Liver (tissue), 9 donors: ENCODE data around the gene RAD51B. TPM values are rescaled to one million over a fixed set of nuclear protein-coding genes. Genes with fewer than 3 reads are reported as not detected.

Experiments used
- DNase-seq: peaks from one replicate; pipeline ENCODE4 v3.0.0-alpha.2; 2017; ENCODE audit warnings: low spot score
- H3K27ac ChIP-seq, 2 donors: one replicate each; pipeline ENCODE4 v1.7.0; 2013; ENCODE audit warnings: inconsistent platforms in 2 of 2, low read length in 2 of 2, control low read depth in 1 of 2, low read depth in 1 of 2, mild to moderate bottlenecking in 1 of 2
- H3K27me3 ChIP-seq, 4 donors: one replicate each; pipeline versions ENCODE4 v1.6.1 to v1.7.0; 2013; ENCODE audit warnings: low read length in 3 of 4, inconsistent platforms in 1 of 4, mild to moderate bottlenecking in 1 of 4, moderate library complexity in 1 of 4; ENCODE audit not compliant: control insufficient read depth in 4 of 4, insufficient read depth in 4 of 4
- H3K36me3 ChIP-seq, 4 donors: one replicate each; pipeline versions ENCODE4 v1.6.1 to v1.7.0; 2013; ENCODE audit warnings: low read length in 3 of 4, mild to moderate bottlenecking in 3 of 4, low read depth in 1 of 4, moderate library complexity in 1 of 4; ENCODE audit not compliant: control insufficient read depth in 4 of 4, insufficient read depth in 3 of 4
- H3K4me1 ChIP-seq, 4 donors: one replicate each; pipeline versions ENCODE4 v1.6.1 to v1.7.0; 2013; ENCODE audit warnings: low read length in 3 of 4, mild to moderate bottlenecking in 3 of 4, moderate library complexity in 1 of 4; ENCODE audit not compliant: control insufficient read depth in 4 of 4, insufficient read depth in 4 of 4
- H3K4me3 ChIP-seq, 3 donors: one replicate each; pipeline versions ENCODE4 v1.6.1 to v1.7.0; 2013; ENCODE audit warnings: low read length in 3 of 3, control low read depth in 1 of 3, low read depth in 1 of 3, mild to moderate bottlenecking in 1 of 3
- H3K9ac ChIP-seq, 2 donors: one replicate each; pipeline ENCODE4 v1.7.0; 2013; ENCODE audit warnings: low read length in 2 of 2, mild to moderate bottlenecking in 2 of 2, moderate library complexity in 2 of 2, control low read depth in 1 of 2, low read depth in 1 of 2
- H3K9me3 ChIP-seq, 4 donors: one replicate each; pipeline versions ENCODE4 v1.6.1 to v1.7.0; 2013; ENCODE audit warnings: low read length in 3 of 4; ENCODE audit not compliant: control insufficient read depth in 4 of 4
- EGR1 ChIP-seq, 2 donors: IDR thresholded peaks; 2 replicates each; pipeline ENCODE4 v1.6.1; 2016 to 2018; ENCODE audit warnings: antibody characterized with exemption in 2 of 2, low read depth in 2 of 2
- FOXA1 ChIP-seq: IDR thresholded peaks from 2 replicates; pipeline ENCODE4 v1.6.1; 2016; ENCODE audit warnings: antibody characterized with exemption
- FOXA2 ChIP-seq: IDR thresholded peaks from 2 replicates; pipeline ENCODE4 v1.6.1; 2016; ENCODE audit warnings: antibody characterized with exemption
- GABPA ChIP-seq, 2 donors: IDR thresholded peaks in 1 of 2; conservative IDR thresholded peaks in 1 of 2; 2 replicates each; pipeline ENCODE4 v1.6.1; 2016; ENCODE audit warnings: antibody characterized with exemption in 2 of 2, mild to moderate bottlenecking in 1 of 2, moderate library complexity in 1 of 2
- HNF4A ChIP-seq, 2 donors: conservative IDR thresholded peaks; 2 replicates each; pipeline ENCODE4 v1.6.1; 2016; ENCODE audit warnings: antibody characterized with exemption in 2 of 2, mild to moderate bottlenecking in 2 of 2
- HNF4G ChIP-seq: IDR thresholded peaks from 2 replicates; pipeline ENCODE4 v1.6.1; 2016; ENCODE audit warnings: antibody characterized with exemption
- JUND ChIP-seq, 2 donors: IDR thresholded peaks; 2 replicates each; pipeline ENCODE4 v1.6.1; 2016; ENCODE audit warnings: antibody characterized with exemption in 2 of 2
- NR2F2 ChIP-seq: IDR thresholded peaks from 2 replicates; pipeline ENCODE4 v1.6.1; 2016; ENCODE audit warnings: antibody characterized with exemption
- RAD21 ChIP-seq, 2 donors: IDR thresholded peaks; 2 replicates each; pipeline ENCODE4 v1.6.1; 2016; ENCODE audit warnings: antibody characterized with exemption in 2 of 2, mild to moderate bottlenecking in 2 of 2
- RXRA ChIP-seq, 2 donors: IDR thresholded peaks; 2 replicates each; pipeline ENCODE4 v1.6.1; 2017 to 2018; ENCODE audit warnings: antibody characterized with exemption in 2 of 2, mild to moderate bottlenecking in 1 of 2
- SP1 ChIP-seq: IDR thresholded peaks from 2 replicates; pipeline ENCODE4 v1.6.1; 2018; ENCODE audit warnings: antibody characterized with exemption, mild to moderate bottlenecking
- TAF1 ChIP-seq: conservative IDR thresholded peaks from 2 replicates; pipeline ENCODE4 v1.6.1; 2016; ENCODE audit warnings: antibody characterized with exemption, mild to moderate bottlenecking
- YY1 ChIP-seq: IDR thresholded peaks from 2 replicates; pipeline ENCODE4 v1.6.1; 2016; ENCODE audit warnings: antibody characterized with exemption, mild to moderate bottlenecking
- WGBS: extraction: QIAGEN DNeasy Blood & Tissue Kit; methylation state at CpG from one replicate; pipeline ENCODE4 v1.1.7; 2013; 5-methylcytosine and 5-hydroxymethylcytosine counted together
- polyA plus RNA-seq, 2 donors: library from polyadenylated mRNA; stranded (reverse) in 1 of 2; unstranded in 1 of 2; fragments of 200-250 nt in 1 of 2; fragments of >200 nt in 1 of 2; fragmentation: Nextera tagmentation in 1 of 2; extraction: Ambion mirVana in 1 of 2; gene quantifications; one replicate each; pipeline versions ENCODE4 v1.2.1 to v1.2.3, GENCODE V29; 2013 to 2015
- total RNA-seq, 2 donors: library from RNA; depleted of rRNA; stranded (reverse); fragments of >200 nt; gene quantifications; one replicate each; pipeline ENCODE4 v1.2.3, GENCODE V29; 2014
- TF ChIP-seq, protein P1 (sequence below): fragments of 150-350 bp; IDR thresholded peaks from 2 replicates; pipeline ENCODE4 v1.5.1; 2017; ENCODE audit warnings: improper control_type of control experiment, low read depth, low read length; ENCODE audit not compliant: missing input control
- TF ChIP-seq, protein P2 (sequence below): IDR thresholded peaks from 2 replicates; pipeline ENCODE4 v1.6.1; 2016; ENCODE audit warnings: antibody characterized with exemption
- TF ChIP-seq, protein P3 (sequence below): IDR thresholded peaks from 2 replicates; pipeline ENCODE4 v1.6.1; 2016; ENCODE audit warnings: antibody characterized with exemption
- TF ChIP-seq, protein P4 (sequence below): IDR thresholded peaks from 2 replicates; pipeline ENCODE4 v1.6.1; 2016; ENCODE audit warnings: antibody characterized with exemption, mild to moderate bottlenecking
- TF ChIP-seq, protein P5 (sequence below): IDR thresholded peaks from 2 replicates; pipeline ENCODE4 v1.6.1; 2016; ENCODE audit warnings: antibody characterized with exemption
- donor health status: healthy.
- donor health status: healthy.
- donor health status: healthy.
- donor health status: healthy.
- donor health status: healthy.

The RAD51B gene
- total and polyA plus RNA-seq, 4 donors = 0.81 to 12.9 (median 2.4) TPM

DNA sequence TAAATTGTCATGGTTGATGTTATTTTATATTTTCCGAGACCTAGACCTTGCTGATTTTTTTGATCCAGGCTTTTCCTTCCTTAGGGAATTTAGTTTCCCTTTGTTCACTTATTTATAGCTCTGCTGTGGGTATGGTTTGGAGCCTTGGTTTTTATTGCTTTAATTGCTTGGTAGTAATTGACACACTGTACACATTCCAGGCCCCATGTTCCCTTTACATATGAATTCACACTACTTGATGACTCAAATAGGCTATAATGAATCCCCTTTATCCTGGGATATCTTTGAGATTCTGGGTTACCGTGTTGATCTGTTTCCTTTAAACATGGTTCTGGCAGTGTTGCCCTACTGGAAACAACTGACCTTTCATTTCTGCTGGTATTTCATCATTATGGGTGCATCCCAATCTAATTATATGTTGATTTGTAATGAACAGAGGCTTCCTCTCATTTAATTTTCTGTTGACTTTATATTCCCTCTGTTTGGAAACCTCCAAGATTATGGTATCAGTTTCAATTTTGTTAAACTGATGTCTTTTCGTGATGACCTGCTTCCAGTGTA lies 424.0 kb downstream of the RAD51B start:
- Histone ChIP-seq H3K9me3 (no peaks in the 10 kb centered on the region), H3K27me3 (no peaks in the 10 kb centered on the region), H3K36me3 (no peaks in the 10 kb centered on the region), H3K27ac (no peak overlapping the region), H3K9ac (no peak overlapping the region), H3K4me3 (no peak overlapping the region), H3K4me1 (peaks cover 5 to 28% (median 19%) of the 10 kb centered on the region in 4 donors)
- TF ChIP-seq RXRA (IDR thresholded peaks at IDR 0.05) = peak in 1 of 2 donors; percentile 10
- no peak for TF ChIP-seq FOXA2
- no peak for TF ChIP-seq EGR1 (IDR thresholded peaks at IDR 0.05; ENCODE audit: low read depth in 2 of 2)
- no peak for TF ChIP-seq SP1
- TF ChIP-seq JUND (IDR thresholded peaks at IDR 0.05) = no peak
- TF ChIP-seq, protein P1, sequence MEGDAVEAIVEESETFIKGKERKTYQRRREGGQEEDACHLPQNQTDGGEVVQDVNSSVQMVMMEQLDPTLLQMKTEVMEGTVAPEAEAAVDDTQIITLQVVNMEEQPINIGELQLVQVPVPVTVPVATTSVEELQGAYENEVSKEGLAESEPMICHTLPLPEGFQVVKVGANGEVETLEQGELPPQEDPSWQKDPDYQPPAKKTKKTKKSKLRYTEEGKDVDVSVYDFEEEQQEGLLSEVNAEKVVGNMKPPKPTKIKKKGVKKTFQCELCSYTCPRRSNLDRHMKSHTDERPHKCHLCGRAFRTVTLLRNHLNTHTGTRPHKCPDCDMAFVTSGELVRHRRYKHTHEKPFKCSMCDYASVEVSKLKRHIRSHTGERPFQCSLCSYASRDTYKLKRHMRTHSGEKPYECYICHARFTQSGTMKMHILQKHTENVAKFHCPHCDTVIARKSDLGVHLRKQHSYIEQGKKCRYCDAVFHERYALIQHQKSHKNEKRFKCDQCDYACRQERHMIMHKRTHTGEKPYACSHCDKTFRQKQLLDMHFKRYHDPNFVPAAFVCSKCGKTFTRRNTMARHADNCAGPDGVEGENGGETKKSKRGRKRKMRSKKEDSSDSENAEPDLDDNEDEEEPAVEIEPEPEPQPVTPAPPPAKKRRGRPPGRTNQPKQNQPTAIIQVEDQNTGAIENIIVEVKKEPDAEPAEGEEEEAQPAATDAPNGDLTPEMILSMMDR = no peak
- TF ChIP-seq RAD21 (IDR thresholded peaks at IDR 0.05) = peak in 1 of 2 donors; percentile 27
- no peak for TF ChIP-seq HNF4G
- peak in 1 of 2 donors; percentile 21 for TF ChIP-seq HNF4A (conservative IDR thresholded peaks at IDR 0.05)
- no peak for TF ChIP-seq TAF1
- TF ChIP-seq FOXA1 = no peak
- TF ChIP-seq GABPA (IDR thresholded peaks at IDR 0.05 in 1 of 2, conservative IDR thresholded peaks at IDR 0.05 in 1 of 2) = no peak
- TF ChIP-seq, protein P2, sequence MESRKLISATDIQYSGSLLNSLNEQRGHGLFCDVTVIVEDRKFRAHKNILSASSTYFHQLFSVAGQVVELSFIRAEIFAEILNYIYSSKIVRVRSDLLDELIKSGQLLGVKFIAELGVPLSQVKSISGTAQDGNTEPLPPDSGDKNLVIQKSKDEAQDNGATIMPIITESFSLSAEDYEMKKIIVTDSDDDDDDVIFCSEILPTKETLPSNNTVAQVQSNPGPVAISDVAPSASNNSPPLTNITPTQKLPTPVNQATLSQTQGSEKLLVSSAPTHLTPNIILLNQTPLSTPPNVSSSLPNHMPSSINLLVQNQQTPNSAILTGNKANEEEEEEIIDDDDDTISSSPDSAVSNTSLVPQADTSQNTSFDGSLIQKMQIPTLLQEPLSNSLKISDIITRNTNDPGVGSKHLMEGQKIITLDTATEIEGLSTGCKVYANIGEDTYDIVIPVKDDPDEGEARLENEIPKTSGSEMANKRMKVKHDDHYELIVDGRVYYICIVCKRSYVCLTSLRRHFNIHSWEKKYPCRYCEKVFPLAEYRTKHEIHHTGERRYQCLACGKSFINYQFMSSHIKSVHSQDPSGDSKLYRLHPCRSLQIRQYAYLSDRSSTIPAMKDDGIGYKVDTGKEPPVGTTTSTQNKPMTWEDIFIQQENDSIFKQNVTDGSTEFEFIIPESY = no peak
- no peak for TF ChIP-seq NR2F2
- TF ChIP-seq, protein P3, sequence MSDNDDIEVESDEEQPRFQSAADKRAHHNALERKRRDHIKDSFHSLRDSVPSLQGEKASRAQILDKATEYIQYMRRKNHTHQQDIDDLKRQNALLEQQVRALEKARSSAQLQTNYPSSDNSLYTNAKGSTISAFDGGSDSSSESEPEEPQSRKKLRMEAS = no peak
- TF ChIP-seq YY1 = peak; percentile 15
- TF ChIP-seq, protein P4, sequence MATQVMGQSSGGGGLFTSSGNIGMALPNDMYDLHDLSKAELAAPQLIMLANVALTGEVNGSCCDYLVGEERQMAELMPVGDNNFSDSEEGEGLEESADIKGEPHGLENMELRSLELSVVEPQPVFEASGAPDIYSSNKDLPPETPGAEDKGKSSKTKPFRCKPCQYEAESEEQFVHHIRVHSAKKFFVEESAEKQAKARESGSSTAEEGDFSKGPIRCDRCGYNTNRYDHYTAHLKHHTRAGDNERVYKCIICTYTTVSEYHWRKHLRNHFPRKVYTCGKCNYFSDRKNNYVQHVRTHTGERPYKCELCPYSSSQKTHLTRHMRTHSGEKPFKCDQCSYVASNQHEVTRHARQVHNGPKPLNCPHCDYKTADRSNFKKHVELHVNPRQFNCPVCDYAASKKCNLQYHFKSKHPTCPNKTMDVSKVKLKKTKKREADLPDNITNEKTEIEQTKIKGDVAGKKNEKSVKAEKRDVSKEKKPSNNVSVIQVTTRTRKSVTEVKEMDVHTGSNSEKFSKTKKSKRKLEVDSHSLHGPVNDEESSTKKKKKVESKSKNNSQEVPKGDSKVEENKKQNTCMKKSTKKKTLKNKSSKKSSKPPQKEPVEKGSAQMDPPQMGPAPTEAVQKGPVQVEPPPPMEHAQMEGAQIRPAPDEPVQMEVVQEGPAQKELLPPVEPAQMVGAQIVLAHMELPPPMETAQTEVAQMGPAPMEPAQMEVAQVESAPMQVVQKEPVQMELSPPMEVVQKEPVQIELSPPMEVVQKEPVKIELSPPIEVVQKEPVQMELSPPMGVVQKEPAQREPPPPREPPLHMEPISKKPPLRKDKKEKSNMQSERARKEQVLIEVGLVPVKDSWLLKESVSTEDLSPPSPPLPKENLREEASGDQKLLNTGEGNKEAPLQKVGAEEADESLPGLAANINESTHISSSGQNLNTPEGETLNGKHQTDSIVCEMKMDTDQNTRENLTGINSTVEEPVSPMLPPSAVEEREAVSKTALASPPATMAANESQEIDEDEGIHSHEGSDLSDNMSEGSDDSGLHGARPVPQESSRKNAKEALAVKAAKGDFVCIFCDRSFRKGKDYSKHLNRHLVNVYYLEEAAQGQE = no peak
- TF ChIP-seq, protein P5, sequence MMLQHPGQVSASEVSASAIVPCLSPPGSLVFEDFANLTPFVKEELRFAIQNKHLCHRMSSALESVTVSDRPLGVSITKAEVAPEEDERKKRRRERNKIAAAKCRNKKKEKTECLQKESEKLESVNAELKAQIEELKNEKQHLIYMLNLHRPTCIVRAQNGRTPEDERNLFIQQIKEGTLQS = peak; percentile 50
- WGBS = 54% methylated on average over 3 of the region's 3 CpGs
- no peak for DNase-seq
